ENCODE measurements around the gene EARS2.

DNA sequence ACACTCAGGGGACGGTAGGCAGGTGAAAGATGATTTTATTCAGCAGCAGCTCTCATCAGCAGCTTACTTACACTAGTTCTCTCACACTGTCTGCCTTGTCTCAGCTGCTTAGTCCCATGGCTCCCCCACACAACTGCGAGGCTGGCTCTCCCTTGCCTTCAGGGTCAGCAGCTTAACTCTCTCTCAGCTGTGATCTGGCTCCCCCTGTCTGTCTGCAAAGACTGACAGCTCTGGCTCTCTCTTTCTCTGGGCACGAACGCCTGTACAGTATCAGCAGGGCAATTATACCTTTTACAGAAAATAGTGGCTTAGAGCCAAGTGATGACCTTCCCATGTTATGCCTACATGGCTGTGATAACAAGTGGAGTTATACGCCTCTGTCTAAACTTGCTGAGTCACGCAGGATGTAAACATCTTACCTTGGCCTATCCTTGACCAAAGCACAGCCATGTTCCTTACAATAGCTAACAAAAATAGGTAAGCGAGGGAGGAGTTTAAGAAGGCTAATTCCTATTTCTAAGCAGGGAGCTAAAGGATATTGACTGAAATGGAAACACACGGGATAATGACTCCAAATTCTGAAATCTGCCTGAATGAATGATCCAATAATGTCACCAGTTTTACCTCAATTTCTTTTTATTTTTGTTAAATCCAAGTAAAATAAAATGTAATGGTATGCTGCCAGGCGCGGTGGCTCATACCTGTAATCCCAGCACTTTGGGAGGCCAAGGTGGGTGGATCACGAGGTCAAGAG, 40.0 kb upstream of the EARS2 start:
- TF ChIP-seq, protein P1, sequence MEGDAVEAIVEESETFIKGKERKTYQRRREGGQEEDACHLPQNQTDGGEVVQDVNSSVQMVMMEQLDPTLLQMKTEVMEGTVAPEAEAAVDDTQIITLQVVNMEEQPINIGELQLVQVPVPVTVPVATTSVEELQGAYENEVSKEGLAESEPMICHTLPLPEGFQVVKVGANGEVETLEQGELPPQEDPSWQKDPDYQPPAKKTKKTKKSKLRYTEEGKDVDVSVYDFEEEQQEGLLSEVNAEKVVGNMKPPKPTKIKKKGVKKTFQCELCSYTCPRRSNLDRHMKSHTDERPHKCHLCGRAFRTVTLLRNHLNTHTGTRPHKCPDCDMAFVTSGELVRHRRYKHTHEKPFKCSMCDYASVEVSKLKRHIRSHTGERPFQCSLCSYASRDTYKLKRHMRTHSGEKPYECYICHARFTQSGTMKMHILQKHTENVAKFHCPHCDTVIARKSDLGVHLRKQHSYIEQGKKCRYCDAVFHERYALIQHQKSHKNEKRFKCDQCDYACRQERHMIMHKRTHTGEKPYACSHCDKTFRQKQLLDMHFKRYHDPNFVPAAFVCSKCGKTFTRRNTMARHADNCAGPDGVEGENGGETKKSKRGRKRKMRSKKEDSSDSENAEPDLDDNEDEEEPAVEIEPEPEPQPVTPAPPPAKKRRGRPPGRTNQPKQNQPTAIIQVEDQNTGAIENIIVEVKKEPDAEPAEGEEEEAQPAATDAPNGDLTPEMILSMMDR (optimal IDR thresholded peaks at IDR 0.05 in 1 of 3, IDR thresholded peaks at IDR 0.05 in 1 of 3, conservative IDR thresholded peaks at IDR 0.05 in 1 of 3; ENCODE audit: extremely low read depth in 1 of 3, insufficient read depth in 2 of 3, low read length in 3 of 3) = peak in 2 of 3 experiments; percentile 12 to 23
- no peak for TF ChIP-seq EZH2 (IDR thresholded peaks at IDR 0.05; ENCODE audit: low read length)
